AML-193 (cell line): ENCODE data around the gene PDIA6.
"Not testable (repeated sequence)": the region's sequence is repeated elsewhere in the genome, so short reads cannot be mapped to it uniquely, and the experiment has no call there.

Source experiments
- DNase-seq, 2 experiments: peaks; one replicate each; lab custom pipeline; 2025; lab: John Stamatoyannopoulos, UW

PDIA6 gene

GRCh38 chr2:10810202-10811161 is 2.1 kb downstream of the PDIA6 start:
- no peak for DNase-seq

DNA sequence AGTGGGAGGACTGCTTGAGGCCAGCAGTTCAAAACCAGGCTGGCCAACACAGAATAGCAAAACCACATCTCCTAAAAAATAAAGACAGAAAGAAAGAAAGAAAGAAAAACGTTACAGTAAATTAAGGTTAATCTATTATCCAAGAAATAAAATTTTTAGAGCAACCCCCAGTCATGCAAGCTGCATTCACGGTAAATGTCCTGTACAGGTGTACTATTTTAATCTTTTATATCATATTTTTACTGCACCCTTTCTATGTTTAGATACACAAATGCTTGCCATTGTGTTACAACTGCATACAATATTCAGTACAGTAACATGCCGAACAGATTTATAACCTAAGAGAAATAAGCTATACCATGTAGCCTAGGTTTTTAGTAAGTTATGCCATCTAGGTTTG is 6.0 kb downstream of the PDIA6 start:
- DNase-seq, result no peak

- not testable (repeated sequence) for DNase-seq
These were observed 6.6 kb downstream of the PDIA6 start for GRCh38 chr2:10805990-10806389.

- DNase-seq, result no peak
These were observed 9.9 kb downstream of the PDIA6 start for GRCh38 chr2:10802657-10803056.

DNA sequence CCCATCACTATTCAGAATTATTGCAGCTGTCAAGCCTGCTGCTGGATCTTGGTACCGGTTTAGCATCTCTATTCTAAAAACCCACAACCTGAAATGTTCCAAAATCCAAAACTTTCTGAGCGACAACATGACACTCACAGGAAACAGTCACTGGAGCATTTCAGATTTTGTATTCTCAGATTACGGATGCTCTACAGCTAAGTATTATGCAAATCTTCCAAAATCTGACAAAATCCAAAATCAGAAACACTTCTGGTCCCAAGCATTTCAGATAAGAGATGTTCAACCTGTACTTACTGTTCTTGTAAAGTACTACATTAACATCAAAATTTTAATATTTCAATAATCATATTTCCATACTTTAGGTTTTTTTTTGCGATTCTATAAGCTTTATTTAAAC is 12.4 kb downstream of the PDIA6 start:
- no peak for DNase-seq

- no peak for DNase-seq
These were observed 13.8 kb downstream of the PDIA6 start for GRCh38 chr2:10798783-10799182.

DNA sequence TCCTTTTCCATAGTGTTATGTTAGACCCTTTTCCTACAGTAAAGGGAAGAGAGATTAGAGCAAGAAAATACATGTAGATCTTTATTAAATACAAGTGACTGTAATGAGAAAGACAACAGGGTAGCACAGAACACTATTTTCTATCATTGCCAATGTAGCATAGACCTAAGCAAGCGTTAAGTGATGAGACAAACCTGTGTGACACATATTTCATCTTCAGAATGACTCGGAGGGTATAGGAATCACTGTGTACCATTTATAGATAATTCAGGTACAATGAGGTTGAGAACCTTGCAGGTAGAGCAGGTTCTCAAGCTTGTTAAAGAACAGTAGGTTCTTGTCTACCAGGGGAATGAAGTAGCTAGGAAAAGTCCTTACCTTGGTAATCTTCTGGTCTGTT is 15.9 kb downstream of the PDIA6 start:
- DNase-seq, result no peak

DNA sequence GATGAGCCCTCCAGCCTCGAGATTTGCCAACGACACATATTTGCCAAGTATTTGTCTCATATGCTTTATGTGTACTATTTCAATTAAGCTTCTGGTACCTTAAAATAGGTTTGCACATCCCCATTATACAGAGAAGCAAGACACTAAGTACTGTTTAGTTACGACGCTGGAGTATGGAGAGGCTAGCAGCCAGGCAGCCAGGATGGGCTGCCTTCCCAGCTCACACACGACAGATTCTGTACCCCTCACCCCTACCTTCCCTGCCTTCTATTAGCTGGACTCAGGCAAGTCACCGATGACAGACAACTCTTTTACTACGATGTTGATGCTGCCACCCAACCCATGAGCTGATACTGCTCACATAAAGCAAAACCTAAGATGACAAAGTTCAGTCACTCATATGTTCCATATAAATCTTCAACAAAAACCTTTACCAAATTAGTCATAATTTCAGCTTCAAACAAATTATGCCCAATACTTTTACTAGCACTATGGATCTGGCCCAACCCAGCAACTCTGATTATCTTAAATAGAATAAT is 17.0 kb downstream of the PDIA6 start:
- no peak for DNase-seq

GRCh38 chr2:10794876-10795275 is 17.7 kb downstream of the PDIA6 start:
- DNase-seq, result no peak

GRCh38 chr2:10793816-10794215 is 18.8 kb downstream of the PDIA6 start:
- no peak for DNase-seq

DNA sequence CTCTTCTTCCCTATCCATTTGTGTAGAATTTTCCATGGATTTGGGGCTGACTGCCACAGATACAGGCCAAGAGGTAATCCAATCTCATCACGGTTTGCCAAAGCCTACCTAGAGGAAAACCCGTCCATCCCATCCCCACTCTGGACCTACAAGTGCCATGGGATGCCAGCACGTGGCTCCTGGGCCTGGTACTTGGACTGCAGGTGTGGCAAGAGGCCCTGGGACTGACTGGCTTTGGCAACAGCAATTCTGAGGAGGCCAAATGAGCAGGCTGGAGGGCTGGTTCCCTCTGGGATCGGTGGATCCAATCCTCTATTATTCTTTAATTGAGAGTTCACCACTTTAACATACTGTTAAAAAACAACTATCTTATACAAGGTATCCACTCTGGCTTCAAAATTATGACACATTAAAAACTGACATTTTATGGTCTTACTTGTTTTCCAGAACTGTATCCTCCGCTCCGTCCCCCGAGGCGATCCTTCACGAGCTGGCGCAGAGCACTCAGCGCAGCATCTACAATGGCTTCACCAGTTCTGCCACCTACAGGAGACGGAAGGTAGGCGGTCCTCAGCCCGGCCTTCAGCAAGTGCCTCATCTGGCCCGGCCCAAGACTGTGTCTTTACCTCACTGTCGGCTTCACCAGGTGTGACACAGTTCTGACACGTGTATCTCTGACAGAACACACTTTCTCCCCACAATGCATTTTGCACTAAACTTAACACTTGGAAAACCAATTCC is 19.8 kb downstream of the PDIA6 start:
- no peak for DNase-seq

GRCh38 chr2:10792001-10792634 is 20.5 kb downstream of the PDIA6 start:
- no peak for DNase-seq

- no peak for DNase-seq
These were observed 22.2 kb downstream of the PDIA6 start for GRCh38 chr2:10790228-10790973.

DNA sequence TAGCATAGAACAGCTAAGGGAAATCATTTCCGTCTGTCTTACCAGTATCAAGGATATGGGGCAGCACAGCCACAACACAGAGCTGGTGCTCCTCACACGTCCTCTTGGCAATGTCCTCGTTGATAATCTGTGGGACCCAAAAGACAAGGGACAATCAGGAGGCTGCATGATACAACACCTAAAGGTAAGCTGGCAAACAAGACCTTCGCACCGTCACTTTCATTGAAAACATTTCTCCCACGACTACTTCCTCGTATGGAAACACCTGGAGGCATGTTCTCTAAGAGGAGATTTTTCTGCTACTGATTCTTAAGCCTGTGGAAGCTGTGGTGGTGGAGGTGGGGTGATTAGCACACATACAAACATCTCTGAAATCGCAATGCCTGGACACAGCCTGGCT is 23.7 kb downstream of the PDIA6 start:
- no peak for DNase-seq

DNA sequence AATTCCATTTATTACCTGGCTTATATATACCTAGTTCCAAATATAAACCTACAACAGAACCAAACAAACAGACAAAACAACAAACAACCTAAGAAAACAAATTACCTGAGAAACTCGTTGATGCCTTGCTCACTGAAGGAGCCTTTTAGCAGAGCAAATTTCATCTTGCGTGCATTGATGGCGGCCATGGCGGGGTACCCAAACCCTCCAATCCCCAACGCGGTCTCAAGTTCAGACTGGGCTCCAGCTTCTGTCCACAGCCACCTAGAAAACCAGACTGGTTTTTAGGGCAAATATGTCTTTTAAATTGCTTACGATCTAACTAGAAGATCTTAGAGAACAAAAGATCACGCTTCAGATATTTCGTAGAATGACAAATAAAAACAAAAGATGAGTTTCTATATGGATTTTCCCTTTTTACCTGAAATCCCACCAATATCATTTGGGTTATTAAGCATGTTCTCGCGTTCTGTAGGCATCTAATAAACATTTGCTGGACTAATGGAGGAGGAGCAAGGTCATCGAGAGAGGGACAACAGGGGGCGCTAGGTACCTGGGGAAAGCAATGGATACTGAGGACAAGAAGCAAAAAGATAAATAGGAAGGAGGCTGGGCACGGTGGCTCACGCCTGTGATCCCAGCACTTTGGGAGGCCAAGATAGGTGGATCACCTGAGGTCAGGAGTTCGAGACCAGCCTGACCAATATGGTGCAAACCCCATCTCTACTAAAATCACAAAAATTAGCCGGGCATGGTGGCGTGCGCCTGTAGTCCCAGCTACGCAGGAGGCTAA is 25.2 kb downstream of the PDIA6 start:
- DNase-seq, result peak in 1 of 2 experiments; percentile 7

- no peak for DNase-seq
These were observed 26.2 kb downstream of the PDIA6 start for GRCh38 chr2:10786240-10786982.

- DNase-seq, result no peak
These were observed 27.3 kb downstream of the PDIA6 start for GRCh38 chr2:10785260-10785659.

- DNase-seq, result no peak
These were observed 27.9 kb downstream of the PDIA6 start for GRCh38 chr2:10784719-10785118.

GRCh38 chr2:10783421-10783820 is 29.2 kb downstream of the PDIA6 start:
- no peak for DNase-seq

GRCh38 chr2:10781746-10782145 is 30.8 kb downstream of the PDIA6 start:
- DNase-seq, result no peak
